ENCODE data around the gene PRAC2.

The PRAC2 gene

GRCh38 chr17:48734333-48735061 lies 11.5 kb downstream of the PRAC2 start:
- DNase-seq = no peak

- no peak for DNase-seq
Observed at GRCh38 chr17:48735062-48735351, 12.0 kb downstream of the PRAC2 start.

DNA sequence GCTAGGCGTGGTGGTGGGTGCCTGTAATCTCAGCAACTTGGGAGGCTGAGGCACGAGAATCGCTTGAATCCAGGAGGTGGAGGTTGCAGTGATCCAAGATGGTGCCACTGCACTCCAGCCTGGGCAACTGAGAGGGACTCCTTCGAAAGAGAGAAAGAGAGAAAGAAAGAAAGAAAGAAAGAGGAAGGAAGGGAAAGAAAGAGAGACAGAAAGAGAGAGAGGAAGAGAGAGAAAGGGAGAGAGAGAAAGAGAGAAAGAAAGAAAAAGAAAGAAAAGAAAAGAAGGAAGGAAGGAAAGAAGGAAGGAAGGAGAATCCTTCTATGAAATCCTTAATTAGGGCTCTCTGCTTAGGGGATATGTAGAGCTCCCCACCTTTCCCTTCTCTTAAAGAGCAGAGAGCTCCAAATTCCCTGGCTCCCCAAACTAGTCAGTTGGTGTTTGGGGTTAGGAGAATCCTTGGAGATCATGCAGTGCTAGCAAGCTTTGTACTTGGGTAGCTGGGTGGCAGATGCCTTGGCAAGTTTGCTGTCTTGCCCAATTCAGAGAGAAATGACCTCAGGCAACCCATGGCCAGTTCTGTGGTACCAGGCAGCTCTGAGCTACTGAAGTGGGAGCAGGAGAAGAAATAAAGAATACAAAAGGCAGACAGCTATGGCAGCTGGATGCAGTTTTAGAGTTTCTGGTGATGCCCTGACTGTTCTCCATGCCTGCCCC lies 14.5 kb downstream of the PRAC2 start:
- DNase-seq = no peak

DNA sequence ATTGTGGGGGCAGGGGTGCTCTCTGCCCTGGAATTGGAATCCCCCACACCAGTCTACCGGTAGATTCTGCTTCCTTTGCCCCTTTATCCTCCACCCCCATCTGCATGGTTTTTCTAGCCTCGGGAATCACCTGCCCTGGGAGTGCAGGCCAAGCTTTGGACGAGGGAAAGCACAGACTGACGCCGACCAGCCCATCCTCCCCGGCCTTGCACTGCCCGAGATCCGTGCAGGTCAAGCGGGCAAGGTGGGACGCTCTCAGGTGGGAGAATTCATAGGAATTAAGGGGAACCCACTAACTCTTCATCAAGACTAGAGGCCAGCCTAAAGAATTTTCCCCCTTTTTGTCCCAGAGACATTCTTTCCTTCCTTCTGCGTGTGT lies 15.4 kb downstream of the PRAC2 start:
- DNase-seq = no peak

GRCh38 chr17:48738803-48739526 lies 16.0 kb downstream of the PRAC2 start:
- no peak for DNase-seq

- DNase-seq = no peak
Observed at GRCh38 chr17:48740537-48740936, 17.6 kb downstream of the PRAC2 start.

DNA sequence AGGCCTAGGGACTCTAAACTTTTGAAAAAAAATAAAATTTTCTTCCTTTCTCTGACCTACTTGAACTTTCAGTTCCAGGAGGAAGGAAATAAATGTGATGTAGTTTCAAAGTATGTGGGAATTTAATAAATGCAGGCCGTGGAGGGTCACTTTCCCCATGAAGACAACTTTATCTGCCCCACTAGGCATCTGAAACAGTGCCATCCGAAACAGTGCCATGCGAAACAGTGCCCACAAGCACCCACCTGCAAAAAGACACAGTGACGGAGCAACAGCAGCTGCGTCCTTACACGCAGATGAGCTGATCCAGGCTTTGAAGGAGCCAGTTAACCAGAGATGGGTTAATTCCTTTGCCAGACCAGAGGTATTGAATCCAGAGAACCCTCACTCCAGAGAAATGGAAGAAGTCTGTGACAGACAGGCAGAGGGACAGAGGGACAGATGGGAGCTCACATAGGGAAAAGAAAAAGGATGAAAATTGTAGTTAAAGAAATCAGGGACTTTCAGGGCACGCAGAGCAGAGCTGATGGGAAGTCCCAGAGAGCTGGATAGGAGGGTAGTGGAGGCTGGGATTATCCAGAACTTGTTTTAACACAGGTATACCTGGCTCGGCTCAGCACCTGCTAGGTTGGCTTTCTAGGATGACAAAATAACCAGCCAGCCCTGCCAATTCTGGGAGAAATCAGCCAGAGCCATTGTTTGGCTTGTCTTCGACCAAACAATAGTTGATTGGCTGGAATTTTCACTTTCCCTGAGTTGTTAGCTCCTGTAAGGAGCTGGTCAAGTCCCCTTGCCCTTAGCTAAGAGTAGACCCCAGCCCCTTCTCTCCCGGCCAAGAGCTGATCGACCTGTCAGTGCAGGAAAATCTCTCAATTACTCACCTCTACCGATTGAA lies 22.6 kb downstream of the PRAC2 start:
- no peak for DNase-seq

DNA sequence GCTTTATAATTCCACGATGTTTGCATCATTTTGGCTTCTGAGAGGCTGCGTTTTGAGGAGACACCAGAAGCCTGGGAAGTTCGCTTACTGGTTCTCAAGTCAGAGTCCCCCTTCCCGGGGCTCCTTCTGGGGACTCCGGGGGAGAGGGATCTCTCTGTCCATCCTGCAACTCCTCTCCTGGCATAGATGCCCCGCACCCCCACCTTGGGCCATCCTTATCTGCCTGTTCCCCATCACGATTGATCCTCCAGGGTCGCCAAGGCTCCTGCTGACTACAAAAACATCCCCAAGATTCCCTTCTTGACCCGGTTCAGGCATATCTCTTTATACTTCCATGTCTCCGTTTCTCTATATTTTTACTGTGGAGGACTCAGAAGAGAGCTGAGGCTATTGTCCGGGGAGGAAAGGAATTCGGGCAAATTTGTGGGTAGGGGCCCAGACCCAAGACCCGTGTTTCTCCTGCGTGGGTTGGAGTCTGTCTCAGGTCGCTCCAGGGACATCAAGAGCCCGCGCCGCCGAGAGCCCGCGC lies 24.0 kb downstream of the PRAC2 start:
- DNase-seq = no peak

DNA sequence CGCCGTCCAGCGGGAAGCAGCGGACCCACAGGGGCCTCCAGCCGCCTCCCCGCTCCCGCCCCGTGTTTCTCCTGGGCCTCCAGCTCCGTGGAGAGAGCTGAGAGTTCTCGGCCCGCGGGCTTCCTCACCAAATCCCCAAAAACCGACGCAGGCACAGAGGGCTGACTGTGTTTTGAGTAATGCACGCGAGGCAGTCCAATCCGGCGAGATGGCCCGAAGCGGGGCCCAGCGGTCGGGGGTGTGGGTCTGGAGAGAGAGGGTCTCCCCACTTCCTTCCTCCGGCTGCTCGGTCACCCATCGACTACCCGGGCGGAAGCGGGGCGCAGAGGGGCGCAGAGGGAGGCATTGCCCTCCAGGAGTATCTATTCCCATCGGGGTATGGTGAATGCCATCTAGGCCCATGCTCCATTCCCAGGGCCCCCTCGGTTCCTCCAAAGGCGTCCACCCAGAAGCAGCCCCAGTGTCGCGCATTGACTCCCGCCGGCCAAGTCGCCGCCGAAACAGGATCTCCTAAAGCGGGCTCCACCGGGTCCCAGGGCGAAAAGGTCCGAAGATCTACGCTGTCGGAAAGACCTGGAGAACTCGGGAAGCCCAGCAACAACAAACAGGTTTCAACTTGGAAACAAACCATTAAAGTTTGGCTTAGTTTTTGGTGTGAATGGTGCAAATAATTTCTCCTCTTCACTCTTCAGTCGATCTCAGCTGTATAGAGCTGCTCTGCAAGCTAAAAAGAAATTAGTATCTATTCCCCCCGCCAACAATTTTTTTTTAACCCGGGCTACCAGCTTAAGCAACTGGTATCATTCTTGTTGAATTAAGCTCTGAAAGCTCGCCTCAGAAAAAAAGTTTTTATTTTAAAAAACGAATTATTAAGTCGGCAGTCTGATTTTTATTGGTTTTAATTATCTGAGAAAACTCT lies 24.7 kb downstream of the PRAC2 start:
- DNase-seq = no peak

DNA sequence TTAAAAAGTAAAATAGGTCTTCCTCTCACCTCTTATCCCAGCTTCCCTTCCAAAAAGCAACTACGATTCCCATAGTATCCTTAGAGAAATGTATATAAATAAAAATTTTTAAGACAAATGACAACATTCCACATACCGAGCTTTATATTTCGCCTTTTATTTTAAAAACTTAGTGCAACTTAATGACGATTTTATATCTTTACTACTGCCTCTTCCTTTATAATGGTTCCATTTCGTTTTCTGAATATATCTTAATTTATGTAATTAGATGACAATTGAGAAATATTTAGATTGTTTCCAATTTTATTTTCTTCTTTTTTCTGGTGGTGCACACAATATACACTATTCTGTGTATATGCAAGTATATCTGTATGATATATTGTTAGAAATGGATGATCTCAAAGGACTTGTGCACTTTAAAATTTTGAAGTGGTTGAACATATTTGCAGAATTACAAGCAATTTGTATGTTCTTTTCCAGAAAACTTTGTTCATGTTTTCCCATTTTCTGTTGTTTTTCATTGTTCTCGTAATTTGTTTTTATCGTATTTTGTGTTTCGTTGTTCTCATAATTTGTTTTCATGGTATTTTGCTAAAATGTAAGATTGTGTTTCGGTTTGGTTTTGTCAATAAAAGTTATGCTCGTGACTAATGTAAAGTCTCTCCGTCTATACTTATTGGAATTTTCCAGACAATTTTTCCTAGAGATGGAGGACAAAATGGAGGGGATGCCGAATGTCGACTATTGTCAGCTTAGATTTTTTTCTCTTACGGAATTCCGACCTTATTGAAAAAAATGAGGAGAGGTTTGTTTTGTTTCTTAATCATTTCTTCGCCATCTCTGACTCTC lies 26.0 kb downstream of the PRAC2 start:
- no peak for DNase-seq

DNA sequence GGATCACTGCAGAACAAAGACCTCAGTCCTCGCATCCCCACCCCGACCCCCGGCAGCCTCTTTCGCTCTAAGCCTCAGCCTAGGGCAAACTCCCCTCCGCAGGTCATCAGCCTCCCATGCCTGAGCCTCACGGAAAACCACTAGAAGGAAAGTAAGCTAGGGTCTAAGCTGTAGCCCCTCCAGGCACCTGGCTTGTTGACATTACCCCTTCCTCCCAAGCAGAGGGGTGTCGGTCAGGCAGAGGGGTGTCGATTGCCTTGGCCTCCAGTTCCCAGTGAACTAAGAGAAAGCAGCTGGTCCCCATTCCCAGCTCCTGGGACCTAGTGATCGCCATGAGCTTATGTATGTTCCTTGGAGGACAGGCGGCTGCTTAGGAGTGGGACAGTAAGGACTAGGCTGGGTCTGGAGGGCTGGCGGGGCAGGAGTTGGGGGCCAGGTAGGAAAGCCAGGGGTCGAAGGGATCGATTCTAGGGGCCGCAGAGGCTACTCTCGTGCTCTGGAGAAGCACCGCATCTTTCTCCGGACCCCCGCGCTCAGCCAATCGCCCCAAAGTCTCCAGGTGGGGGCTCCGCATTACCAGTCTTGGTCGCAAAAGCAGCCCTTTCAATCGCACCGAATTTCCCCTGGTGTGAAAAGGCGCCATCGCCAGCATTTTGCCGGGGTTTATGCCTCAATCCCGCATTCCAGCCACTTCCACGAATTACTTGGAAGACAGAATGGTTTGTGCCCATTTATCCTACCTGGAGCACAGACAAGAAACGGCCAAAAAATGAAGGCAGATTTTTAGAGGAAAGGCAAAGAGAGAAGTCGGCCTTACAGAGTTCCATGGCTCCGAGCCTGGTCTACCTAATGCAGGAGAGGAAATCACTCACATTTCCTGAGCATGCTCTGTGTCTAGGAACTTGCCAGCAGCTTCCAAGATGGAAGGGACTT lies 26.9 kb downstream of the PRAC2 start:
- no peak for DNase-seq

DNA sequence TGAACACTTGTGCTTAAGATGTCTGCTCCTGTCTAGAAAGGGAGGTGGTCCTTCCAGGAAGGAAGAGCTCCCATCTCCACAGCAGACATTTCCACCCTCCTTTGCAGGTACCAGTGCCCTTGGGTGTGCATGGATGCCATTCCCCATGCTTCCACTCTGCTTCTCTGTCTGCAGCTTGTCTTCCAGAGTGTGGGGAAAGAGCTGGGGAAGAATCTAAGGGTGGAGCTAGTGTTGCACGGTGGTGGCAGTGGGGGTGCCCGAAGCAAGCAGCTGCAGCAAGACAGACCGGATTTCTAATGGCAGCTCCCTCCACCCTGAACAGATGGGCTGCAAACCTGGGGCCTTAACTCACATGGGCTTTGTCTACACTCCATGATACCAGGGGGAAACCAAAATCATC lies 28.2 kb downstream of the PRAC2 start:
- no peak for DNase-seq

- DNase-seq = no peak
Observed at GRCh38 chr17:48751733-48752398, 28.9 kb downstream of the PRAC2 start.

GRCh38 chr17:48752399-48753288 lies 29.7 kb downstream of the PRAC2 start:
- no peak for DNase-seq

- DNase-seq = no peak
Observed at GRCh38 chr17:48753794-48754499, 31.0 kb downstream of the PRAC2 start.

DNA sequence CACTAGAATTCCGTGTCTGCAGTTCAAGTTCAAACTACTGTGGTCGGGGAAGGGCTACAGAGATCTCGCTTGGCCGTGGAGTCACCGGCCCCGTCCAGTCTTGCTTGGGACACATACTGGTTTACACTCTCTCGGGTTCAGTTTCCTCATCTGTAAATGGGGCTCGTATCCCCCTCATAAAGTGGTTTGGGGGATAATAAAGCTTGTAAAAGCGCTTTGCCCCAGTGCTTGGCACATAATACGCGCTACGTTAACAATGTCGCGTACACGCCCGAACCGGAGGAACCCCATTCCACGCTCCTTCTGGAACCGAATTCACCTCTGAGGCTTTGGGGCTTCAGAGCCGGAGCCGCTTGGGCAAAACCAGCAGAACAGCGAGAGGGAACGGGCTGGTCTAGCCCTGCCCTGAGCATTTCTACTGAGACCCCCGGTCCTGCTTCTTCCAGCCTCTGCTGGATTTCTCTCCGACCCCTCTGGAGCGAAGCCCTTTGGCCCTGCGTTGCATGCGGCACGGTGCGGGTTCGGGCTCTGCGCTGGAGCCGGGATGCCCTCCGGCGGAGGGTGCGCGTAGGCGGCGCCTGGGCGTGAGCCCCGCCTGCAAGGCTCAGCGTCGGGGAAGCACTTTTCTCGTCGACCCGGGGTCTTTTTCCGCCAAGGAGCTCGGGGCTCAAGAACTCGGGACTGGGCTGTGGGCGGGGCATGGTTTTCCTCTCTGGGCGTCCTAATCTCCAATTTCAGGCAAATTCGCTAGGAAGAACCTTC lies 31.7 kb downstream of the PRAC2 start:
- DNase-seq = no peak

- DNase-seq = no peak
Observed at GRCh38 chr17:48755356-48755755, 32.4 kb downstream of the PRAC2 start.

All from hematopoietic multipotent progenitor cell treated with erythropoietin and hydrocortisone succinate and interleukin-3 and kit ligand, for 8 days (in vitro differentiated cells).